GM19455 (cell line): Measurements from ENCODE around the gene CANT1.
"Not testable (repeated sequence)": the region's sequence is repeated elsewhere in the genome, so short reads cannot be mapped to it uniquely, and the experiment has no call there.

Experiments
- ATAC-seq: cut with Tn5 transposase; IDR thresholded peaks from one replicate; pipeline ENCODE4 v1.9.1; 2021; ENCODE audit not compliant: unreplicated experiment

CANT1 gene

DNA sequence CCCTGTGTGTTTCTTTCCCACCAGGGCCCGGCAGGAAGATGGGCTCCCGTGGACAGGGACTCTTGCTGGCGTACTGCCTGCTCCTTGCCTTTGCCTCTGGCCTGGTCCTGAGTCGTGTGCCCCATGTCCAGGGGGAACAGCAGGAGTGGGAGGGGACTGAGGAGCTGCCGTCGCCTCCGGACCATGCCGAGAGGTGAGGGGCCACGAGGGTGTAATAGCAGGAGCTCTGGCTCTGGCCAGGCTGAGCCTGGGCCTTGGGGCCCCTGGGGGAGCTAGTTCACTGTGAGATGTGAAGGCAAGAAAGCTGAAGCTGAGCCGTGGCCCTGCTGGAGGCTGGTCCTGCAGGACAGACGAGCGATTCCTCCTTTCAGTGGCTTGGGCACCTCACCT, 34.4 kb upstream of the CANT1 start:
- no peak for ATAC-seq

DNA sequence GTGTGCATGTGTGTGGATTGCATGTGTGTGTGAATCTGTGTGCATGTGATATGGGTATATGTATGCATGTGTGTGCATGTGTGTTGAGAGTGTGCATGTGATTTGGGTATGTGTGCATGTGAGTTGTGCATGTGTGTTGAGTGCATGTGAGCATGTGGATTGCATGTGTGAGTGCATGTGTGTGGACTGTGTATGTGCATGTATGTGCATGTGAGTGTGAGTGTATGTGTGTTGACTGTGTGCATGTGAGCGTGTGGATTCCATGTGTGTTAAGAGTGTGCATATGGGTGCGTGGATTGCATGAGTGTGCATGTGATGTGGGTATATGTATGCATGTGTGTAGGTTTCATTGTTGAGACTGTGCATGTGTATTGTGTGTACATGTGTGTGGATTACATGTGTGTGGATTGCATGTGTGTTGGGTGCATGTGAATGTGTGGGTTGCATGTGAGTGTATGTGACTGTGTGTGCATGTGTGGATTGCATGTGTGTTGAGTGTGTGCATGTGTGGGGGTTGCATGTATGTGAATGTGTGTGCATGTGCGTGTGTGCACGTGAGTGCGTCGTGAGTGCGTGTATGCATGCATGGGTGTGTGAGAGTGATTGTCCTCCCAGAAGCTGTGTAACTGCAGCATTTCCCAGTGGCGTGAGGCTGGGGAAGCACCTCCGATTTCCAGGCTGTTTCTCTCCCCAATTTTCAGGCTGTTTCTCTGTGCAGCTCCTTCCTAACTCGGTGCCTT, 33.8 kb upstream of the CANT1 start:
- no peak for ATAC-seq

DNA sequence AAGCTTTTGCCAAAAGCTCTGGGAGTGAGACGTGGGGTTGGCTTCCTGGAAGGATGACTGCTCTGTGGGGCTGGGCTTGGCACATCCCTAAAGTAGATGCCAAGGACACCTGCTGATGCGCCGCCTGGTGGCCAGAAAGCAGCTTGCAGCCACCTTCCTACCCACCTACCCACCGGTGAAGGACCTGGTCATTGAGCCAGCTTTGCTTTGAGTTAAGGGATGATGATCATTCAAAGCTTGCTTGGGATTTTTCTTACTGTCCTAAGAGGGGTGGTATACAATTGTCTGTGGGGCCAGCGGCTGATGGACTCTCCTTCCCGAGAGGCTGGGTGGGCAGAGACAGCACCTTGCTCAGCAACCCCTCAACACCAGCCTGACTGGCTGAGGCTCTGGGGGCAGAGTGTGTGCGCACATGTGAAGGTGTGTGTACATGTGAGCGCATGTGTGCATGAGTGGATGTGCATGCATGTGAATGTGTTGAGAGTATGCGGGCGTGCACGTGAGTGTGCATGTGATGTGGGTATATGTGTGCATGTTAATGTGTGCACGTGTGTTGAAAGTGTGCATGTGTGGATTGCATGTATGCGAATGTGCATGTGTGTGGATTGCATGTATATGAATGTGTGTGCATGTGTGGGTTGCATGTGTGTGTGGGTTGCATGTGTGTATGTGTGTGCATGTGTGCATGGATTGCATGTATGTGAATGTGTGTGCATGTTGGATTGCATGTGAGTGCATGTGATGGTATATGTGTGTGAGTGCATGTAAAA, 33.0 kb upstream of the CANT1 start:
- ATAC-seq = no peak

DNA sequence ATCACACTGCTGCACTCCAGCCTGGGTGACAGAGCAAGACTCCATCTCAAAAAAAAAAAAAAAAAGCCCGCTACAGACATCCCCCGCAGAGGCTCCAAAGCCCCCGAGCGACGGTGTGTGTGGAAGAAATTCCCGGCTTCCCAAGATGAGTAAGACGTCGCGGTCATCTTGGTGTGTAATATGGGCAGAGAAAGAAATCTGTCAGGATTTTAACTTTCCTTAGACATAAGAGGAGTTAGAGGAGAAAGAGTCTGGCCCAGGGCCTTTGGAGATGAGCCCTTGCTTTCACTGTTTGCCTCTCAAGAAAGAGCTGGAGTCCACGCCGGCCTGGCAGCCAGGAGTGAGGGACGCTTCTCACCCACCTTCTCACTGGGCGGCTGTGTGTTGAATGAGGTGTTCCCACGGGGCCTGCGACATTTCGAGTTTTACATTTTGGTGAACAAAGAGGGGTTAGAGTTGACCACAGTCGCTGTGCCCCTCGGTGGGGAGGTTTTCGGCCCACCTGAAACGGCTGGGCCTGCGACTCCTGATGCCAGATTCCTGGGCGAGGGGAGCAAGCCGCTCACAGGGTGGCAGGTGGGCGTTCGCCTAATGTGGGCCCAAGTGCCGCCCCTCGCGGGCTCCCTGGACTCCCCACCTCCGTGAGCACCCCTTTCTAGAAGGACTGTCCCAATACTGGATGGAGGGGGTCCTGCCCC, 32.3 kb upstream of the CANT1 start:
- no peak for ATAC-seq

DNA sequence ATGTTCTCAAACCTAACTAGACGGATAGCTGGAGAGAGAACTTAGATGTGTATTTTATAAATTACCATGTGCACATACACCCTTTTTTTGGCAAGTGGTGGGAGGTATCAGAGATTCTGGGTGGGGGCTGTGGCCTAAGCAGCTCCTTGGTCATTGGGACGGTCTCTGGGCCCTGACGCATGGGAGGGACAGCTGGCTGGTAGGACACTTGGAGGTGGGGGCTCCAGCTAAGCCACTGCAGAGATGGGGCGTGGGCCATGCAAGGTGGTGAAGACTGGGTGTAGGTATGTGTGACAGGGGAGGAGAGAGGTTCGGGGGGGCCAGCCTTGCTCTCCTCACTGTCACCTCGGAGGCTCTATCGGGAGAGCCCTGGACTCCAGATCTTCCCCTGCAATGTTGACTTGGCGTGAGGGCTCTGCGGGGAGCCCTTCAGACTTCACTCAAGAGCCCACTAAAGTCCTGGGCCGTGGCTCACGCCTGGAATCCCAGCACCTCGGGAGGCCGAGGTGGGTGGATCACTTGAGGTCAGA, 31.5 kb upstream of the CANT1 start:
- ATAC-seq = no peak

GRCh38 chr17:79039886-79040285, 30.3 kb upstream of the CANT1 start:
- no peak for ATAC-seq

DNA sequence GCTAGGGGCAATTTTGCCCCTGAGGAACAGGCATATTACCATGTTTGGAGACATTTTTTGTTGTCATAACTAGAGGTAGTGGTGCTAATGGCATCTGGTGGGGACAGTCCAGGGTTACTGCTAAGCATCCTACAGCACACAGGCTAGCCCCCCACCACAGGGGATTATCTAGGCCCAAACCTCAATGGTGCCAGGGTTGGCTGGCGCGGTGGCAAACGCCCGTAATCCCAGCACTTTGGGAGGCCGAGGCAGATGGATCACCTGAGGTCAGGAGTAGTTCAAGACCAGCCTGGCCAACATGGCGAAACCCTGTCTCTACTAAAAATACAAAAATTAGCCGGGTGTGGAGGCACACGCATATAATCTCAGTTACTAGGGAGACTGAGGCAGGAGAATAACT, 29.6 kb upstream of the CANT1 start:
- ATAC-seq = no peak

GRCh38 chr17:79038545-79039135, 29.1 kb upstream of the CANT1 start:
- no peak for ATAC-seq

DNA sequence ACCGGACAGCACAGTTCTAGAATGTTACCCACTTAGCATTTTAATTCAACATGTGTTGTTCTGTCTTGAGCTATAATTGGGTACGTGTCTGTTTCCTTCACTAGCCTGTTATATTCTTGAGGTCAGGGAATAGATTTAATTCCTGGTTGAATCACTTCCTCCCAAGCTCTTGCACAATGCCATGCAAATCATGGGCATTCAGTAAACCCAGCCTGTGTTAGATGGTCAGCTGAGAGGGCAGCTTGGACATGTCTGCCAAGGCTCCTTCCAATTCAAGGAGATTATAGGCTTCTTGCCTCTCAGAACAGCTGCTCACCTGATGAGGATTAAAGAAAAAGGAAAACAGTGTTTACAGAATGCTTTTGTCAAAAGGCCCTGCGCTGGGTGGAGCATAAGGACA, 27.0 kb upstream of the CANT1 start:
- ATAC-seq = no peak

DNA sequence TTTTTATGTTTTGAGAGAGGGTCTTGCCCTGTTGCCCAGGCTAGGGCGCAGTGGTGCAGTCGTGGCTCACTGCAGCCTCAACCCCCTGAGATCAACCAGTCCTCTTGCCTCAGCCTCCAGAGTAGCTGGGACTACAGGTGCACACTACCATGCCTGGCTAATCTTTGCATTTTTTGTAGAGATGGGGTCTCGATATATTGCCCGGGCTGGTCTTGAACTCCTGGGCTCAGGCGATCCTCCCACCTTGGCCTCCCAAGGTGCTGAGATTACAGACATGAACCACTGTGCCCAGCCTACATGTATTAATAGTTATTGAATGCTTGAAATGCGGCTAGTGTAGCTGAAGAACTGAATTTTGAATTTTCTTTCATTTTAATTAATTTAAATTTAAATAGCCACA, 26.6 kb upstream of the CANT1 start:
- ATAC-seq = no peak

- no peak for ATAC-seq
Observed at GRCh38 chr17:79035686-79036085, 26.1 kb upstream of the CANT1 start.

- ATAC-seq = no peak
Observed at GRCh38 chr17:79034931-79035485, 25.4 kb upstream of the CANT1 start.

- ATAC-seq = no peak
Observed at GRCh38 chr17:79033741-79034501, 24.4 kb upstream of the CANT1 start.

DNA sequence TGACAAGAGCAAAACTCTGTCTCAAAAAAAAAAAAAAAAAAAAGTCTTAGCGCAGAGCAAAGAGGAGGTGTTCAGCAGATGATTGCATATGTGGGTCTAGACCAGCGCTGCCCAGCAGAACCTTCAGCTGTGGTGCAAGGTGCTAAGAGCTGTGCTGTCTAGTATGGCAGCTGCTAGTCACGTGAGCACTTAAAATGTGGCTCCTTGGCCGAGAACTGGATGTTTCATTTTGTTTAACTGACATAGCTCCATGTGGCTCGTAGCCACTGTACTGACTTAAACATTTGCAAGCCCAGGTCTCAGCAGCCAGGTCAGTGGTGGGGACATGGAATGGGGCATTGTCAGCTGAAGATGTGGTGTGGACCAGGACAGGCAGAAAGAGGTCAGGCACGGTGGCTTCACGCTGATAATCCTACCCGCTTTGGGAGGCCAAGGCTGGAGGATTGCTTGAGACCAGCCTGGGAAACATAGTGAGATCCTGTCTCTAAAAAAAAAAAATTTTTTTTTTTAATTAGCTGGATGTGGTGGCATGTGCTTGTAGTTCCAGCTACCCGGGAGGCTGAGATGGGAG, 23.6 kb upstream of the CANT1 start:
- ATAC-seq = no peak

- ATAC-seq = no peak
Observed at GRCh38 chr17:79031996-79032875, 22.7 kb upstream of the CANT1 start.

GRCh38 chr17:79030636-79031035, 21.1 kb upstream of the CANT1 start:
- ATAC-seq = not testable (repeated sequence)

- no peak for ATAC-seq
Observed at GRCh38 chr17:79029327-79030009, 19.9 kb upstream of the CANT1 start.
